Stimulated activated CD8-positive, alpha-beta memory T cell treated with anti-CD3 and anti-CD28 coated beads, Interleukin-4, amount 100 ng/mL, for 4 hours (primary cell): ENCODE data around the gene TBXAS1.
"Not testable (repeated sequence)": the region's sequence is repeated elsewhere in the genome, so short reads cannot be mapped to it uniquely, and the experiment has no call there.

Experiments used
- DNase-seq, 2 donors: peaks; one replicate each; pipeline ENCODE4 v3.0.0-alpha.2; 2020; ENCODE audit warnings: low read depth in 2 of 2, low spot score in 1 of 2

Gene TBXAS1

DNA sequence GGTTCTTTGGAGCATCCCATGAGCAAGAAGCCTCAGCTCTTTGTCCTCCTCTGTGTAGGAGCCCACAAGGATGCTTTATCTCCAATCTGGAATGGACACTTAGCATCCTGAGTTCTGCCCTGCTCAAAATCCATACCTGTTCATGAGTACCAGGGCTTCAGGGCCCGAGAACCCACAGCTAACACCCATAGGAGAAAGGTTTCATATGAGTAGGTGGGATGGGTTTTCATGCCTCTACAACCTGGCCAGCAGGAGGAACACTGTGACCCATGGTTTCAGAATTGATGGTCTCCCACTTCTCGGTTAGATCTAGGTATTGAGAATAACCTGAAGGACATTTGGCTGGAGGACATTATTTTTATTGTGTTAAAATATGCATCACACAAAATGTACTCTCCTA, 57.8 kb downstream of the TBXAS1 start:
- DNase-seq, result no peak

DNA sequence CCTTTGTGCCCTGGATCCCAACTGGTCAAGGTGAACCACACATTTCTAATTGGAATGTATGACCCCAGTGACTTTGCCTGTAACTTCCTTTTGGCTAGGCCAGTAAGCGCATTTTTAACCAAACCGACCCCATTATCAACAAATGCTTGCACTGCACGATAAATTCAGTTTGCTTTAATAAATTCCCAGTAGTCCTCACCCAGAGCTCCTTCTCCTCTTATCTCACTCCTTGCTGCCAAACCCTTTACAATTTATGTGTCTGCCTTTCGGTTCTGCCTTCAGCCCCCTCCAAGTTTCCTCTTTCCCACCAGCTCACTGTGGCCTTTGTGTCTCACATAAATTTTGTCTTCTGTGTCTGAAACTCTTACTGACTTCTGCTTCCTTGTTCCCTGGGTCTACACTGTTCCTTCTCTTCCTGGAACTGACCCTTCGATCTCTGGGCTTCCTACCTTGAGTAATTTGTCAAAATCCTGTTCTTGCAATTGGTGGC, 59.0 kb downstream of the TBXAS1 start:
- DNase-seq, result no peak

DNA sequence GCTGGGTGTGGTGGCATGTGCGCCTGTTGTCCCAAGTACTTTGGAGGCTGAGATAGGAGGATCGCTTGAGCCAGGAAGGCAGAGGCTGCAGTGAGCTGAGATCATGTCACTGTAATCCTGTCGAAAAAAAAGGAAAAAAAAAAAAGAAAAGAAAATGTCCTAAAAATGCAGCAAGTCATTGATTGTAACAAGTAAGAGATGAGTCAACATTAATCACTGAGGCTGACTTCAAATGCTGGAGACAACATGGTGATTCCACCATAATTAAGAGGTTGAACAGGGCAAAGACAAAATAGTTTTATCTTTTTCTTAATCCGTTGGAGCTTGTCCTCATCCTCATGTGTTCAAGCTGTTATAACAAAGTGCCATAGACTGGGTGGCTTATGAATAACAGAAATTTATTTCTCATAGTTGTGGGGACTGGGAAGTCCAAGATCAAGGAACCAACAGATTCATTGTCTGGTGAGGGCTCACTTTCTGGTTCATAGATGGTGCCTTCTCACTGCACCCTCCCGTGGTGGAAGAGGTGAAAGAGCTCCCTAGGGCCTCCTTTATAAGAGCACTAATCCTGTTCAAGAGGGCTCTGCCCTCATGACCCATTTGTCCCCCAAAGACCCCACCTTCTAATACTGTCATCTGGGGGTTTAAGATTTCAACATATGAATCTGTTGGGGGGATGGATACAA, 60.3 kb downstream of the TBXAS1 start:
- no peak for DNase-seq

DNA sequence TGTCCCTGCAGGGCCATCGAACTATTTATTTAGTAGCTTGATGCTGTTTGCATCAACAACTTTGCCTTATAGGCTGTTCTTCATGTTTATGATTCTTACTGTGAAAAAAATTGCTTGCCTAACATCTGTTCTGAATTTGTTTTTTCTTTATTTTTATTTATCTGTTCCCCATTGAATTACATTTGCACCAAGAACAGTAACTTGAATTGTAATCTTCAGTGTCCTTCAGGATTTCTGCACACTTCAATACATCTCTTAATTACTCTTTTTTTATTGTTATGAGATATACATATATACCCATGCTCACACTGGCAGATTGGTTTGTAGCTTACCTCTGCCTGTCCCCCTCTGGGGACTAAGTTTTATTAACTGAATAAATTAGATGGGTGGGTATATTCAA, 64.4 kb downstream of the TBXAS1 start:
- no peak for DNase-seq

GRCh38 chr7:139893999-139894398, 64.9 kb downstream of the TBXAS1 start:
- DNase-seq, result no peak

DNA sequence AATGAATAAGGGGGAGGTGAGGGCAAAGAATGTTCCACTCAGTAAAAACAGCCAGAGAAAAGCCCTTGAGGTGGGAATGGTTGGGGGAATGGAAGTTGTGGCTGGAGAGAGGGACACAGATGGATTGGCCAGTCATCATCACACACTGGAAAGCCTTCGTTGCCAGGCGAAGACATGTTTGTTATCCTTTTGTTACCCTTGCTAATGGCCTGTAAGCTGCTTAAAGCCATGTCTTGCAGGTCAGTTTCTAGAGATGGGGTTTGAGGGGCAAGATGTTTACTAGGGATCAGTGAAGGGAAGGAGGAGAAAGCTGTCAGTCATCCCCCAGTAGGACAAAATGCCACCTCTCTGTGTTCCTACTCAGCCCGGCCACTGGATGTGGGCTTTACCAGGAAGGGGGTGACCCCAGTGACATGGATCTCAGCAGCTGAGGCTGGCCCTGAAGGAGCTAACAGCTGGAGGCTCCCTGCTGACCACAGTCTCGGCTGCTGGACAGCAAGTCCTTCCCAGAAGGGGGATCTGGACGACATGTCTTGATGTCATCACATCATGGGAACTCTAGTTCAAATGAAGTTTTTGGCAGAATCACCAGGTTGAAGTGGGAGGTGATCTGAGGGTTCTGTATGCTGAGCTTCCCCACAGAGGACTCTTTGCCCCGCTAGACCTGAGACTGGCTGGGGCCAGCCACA, 66.2 kb downstream of the TBXAS1 start:
- DNase-seq, result no peak

- no peak for DNase-seq
Observed at GRCh38 chr7:139896288-139896687, 67.2 kb downstream of the TBXAS1 start.

DNA sequence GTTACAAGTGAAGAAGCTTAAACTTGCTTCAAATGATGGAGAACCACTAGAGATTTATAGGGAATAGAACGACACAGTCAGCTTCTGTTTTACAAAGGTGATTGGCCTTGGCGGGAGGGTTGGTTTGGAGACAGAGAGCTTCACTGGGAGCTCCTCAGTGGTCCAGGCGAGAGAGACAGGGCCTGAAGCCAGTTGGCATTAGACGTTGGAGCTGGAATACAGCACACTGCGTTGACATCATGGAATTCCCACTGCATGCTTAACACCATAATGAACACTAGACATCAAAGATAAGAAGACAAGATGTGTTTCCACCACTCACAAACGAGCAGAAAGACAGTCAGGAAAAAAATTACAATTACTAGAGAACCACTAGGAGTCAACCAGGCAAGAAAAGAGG, 67.8 kb downstream of the TBXAS1 start:
- DNase-seq, result no peak

DNA sequence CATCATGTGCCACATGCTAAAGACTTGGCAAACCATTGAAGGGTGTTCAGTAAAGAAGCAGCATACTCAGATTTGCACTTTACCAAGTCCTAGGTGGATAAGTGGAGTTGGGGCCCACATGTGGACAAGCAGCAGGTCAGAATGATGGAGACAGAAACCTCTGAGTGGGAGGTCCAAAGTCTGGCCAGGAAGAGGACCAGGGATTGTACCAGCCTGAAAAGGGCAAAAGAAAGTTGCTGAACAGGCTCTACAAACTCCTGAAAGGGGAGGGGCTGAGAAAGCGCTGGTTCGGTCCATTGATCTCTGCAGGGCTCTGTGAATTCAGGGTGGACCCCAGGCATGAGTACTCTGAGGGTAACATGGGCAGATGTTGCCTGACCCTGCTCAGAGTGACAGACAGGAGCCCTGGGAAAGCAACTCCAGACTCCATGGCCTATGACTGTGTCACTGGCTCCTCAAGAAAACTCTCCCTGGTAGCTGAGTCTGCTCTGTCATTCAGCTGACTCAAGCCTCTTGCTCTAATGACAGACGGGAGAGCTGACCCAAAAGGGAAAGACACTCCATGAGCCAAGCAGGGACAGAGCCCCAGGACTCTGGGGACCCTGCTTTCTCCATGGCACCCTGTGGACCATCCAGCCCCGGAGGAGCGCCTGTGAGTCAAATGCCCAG, 68.5 kb downstream of the TBXAS1 start:
- DNase-seq, result no peak

DNA sequence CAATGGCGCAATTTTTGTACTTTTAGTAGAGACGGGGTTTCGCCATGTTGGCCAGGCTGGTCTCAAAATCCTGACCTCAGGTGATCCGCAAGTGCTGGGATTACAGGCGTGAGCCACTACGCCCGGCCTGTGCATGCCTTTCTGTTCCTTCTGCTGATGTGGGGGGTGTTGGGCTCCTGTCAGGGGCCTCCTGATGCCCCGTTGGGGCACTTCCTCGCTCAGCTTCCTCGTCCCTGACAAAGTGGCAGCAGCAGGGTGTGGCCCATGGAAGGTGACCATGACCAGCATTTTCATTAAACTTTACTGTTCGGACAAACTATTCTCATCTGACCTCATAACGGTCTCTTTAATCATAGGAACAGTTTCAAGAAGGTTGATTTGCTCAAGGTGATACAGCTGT, 69.4 kb downstream of the TBXAS1 start:
- DNase-seq, result no peak

DNA sequence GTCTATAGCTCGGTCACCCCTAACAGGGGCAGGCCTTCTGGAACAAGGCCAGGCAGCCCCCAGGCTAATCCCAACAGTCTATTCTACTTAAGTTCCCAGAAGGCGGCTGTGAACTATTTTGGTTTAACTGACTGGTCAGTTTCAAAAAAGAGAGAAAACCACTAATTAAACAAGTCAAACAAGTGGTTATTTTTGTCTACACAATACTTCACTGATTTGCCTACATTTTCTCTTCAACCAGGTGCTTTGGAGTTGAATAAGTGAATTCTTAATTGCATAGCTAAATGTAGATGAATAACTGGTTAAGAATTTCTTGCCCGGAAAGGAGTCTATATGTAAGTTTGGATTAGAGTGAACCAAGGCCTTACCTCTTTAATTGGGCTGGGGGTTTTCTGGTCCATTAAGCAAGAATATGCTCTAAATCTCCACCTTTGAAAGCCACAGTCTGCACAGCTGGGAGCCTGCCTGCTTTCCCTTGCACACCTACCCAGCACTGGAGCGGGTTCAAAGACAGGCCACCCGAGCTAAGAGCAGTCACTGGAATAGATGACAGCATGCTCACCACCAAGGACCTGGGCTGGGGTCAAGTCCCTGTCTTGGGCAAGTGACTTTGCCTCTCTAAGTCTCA, 70.4 kb downstream of the TBXAS1 start:
- no peak for DNase-seq

DNA sequence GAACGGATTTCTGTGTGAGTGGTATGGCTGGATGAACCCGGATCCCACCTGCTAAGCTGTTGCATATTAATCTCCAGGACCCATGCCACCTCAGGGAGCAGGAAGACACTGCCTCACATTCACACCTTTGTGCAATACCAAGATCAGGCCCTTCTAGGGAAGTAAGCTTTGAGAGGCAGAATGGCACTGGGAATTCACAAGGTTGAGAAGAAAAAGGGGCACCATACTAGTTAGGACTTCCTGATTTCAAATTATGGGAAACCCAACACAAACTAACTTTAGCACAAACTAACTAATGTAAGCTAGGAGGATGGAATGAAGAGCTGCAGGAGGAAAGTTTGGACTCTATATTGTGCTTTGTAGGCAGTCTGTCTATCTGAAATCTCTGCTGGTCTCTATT, 71.3 kb downstream of the TBXAS1 start:
- DNase-seq, result no peak

DNA sequence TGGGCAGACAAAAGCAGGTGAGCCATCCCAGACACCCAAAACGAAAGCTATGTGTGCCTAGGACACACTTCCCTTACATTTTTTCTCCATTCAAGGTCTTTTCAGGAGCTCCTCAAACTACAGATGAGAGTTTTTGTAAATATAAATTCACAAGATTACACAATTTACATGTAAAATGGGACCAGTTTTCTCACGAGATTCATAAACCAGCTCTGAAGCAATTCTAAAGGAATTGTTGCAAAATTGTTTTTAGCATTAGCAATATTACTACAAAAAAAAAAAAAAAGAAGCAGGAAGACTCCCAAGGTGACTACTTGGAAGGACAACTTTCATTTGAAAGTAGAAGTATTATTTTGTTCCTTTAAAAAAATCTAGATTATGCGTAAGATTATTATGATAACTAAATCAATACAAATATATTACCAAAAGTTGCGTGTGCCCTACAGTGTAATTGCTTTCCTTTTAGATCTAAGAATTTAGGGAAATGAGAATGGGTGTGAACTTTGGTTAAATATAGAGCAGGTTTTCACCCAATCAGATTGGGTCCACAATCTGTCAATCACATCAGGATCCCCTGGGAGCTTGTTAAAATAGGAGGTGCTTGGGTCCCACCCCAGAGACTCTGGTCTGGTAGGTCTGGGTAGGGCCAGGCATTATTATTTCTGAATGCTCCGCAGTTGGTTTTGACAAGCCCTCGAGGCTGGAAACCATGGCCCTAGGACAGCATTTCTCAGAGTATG, 72.2 kb downstream of the TBXAS1 start:
- no peak for DNase-seq

DNA sequence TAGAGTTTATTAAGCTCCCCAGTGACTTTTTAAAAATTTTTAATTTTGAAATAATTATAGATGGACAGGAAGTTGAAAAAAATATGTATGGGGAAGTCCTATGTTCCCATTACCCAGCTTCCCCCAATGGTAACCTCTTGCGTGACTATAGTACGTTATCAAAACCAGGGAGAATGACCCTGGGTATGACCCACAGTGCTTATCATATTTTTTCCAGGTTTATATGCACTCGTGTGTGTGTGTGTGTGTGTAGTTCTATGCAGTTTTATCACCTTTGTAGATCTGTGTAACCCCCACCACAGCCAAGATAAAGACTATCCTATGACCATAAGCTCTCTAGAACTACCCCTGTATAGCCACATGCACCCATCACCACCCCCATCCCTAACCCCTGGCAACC, 72.8 kb downstream of the TBXAS1 start:
- no peak for DNase-seq

DNA sequence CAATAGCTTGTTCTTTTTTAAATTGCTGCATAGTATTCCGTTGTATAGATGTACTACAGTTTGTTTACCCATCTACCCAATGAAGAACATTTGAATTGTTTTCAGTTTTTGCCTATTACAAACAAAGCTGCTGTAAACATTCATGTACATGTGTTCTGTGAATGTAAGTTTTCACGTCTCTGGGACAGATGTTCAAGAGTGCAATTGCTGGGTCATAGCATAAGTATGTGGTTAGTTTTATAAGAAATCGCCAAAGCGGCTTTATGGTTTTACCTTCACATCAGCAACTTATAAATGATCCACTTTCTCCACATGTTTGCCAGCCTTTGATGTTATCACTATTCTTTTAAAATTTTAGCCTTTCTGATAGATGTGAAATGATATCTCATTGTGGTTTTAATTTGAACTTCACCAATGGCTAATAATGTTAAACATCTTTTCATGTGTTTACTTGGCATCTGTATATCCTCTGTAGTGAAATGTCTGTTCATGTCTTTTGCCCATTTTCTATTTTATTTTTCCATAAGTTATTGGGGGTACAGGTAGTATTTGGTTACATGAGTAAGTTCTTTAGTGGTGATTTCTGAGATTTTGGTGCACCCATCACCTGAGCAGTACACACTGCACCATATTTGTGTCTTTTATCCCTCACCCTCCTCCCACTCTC, 73.5 kb downstream of the TBXAS1 start:
- no peak for DNase-seq

DNA sequence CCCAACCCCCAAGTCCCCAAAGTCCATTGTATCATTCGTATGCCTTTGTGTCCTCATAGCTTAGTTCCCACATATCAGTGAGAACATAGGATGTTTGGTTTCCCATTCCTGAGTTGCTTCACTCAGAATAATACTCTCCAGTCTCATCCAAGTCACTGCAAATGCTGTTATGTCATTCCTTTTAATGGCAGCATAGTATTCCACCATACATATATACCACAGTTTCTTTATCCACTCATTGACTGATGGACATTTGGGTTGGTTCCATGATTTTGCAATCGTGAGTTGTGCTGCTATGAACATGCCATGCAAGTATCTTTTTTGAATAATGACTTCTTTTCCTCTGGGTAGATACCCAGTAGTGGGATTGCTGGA, 74.0 kb downstream of the TBXAS1 start:
- not testable (repeated sequence) for DNase-seq

DNA sequence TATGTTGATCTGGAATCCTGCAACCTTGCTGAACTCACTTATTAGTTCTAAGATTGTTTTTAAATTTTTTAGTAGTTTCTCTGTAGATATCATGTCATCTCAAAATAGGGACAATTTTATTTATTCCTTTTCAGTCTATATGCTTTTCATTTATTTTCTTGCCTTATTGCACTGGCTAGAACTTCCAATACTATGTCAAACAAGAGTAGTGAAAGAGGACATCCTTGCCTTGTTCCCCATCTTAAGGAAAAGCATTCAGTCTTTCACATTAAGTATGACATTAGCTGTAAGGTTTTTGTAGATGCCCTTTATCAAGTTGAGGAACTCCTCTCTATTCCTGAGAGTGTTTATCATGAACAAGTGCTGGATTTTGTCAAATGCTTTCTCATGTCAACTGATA, 77.8 kb downstream of the TBXAS1 start:
- DNase-seq, result no peak

DNA sequence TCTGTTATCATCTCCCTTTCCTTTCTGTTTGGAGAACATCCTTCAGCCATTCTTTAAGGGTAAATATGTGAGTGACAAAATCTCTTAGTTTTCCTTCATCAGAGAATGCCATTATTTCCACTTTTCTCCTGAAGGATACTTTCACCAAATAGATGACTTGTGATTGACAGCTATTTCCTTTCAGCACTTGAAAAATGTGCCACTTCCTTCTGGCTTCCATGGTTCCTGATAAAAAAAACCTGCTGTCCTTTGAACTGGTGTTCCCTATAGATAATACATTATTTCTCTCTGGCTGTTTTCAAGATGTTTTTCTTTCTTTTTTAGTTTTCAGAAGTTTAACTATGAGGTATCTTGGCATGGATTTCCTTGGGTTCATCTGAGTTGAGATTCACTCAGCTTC, 79.7 kb downstream of the TBXAS1 start:
- DNase-seq, result no peak

- DNase-seq, result no peak
Observed at GRCh38 chr7:139909379-139910050, 80.5 kb downstream of the TBXAS1 start.
